Endothelial cell (in vitro differentiated cells): Measurements from ENCODE around the gene RIMS1. TPM values are rescaled to one million over a fixed set of nuclear protein-coding genes. Genes with fewer than 3 reads are reported as not detected.

Experiments
- DNase-seq: peaks from one replicate; pipeline ENCODE4 v3.0.0; 2021; ENCODE audit warnings: low spot score
- H3K27ac Mint-ChIP-seq: one replicate; pipeline ENCODE4 v1.8.0; 2021; ENCODE audit warnings: mixed read lengths, inconsistent platforms; ENCODE audit not compliant: unreplicated experiment
- H3K27me3 Mint-ChIP-seq: one replicate; pipeline ENCODE4 v1.8.0; 2021; ENCODE audit warnings: mild to moderate bottlenecking, moderate library complexity, mixed read lengths, inconsistent platforms; ENCODE audit not compliant: unreplicated experiment
- H3K36me3 Mint-ChIP-seq: one replicate; pipeline ENCODE4 v1.8.0; 2021; ENCODE audit warnings: mild to moderate bottlenecking, low read depth, mixed read lengths, inconsistent platforms; ENCODE audit not compliant: unreplicated experiment
- H3K4me1 Mint-ChIP-seq: one replicate; pipeline ENCODE4 v1.8.0; 2021; ENCODE audit warnings: mild to moderate bottlenecking, mixed read lengths, inconsistent platforms; ENCODE audit not compliant: unreplicated experiment
- H3K4me3 Mint-ChIP-seq: one replicate; pipeline ENCODE4 v1.8.0; 2021; ENCODE audit warnings: mild to moderate bottlenecking, mixed read lengths, inconsistent platforms; ENCODE audit not compliant: unreplicated experiment
- H3K9me3 Mint-ChIP-seq: one replicate; pipeline ENCODE4 v1.8.0; 2021; ENCODE audit warnings: mixed read lengths, inconsistent platforms; ENCODE audit not compliant: unreplicated experiment
- CTCF ChIP-seq: fragments of 200-600 bp; sonication (generic); IDR thresholded peaks from one replicate; pipeline ENCODE4 v1.5.0; 2021; ENCODE audit warnings: antibody characterized with exemption; ENCODE audit not compliant: unreplicated experiment
- total RNA-seq: library from RNA; stranded (reverse); fragmentation: NEBNext Ultra II Directional; extraction: Animal tissue kit (Norgen Biotek cat#: 25700); gene quantifications from one replicate; pipeline ENCODE4 v1.2.1, GENCODE V29; 2021; ENCODE audit not compliant: unreplicated experiment

The RIMS1 gene
- total RNA-seq, 1 donor from 2014 or later, result 1.8 TPM

GRCh38 chr6:72182337-72183246, 296.2 kb downstream of the RIMS1 start:
- Mint-ChIP-seq H3K36me3 (peaks cover 4% of the 10 kb centered on the region), H3K4me3 (peak overlapping the region; percentile 96), H3K27ac (no peak overlapping the region), H3K4me1 (peaks cover 7% of the 10 kb centered on the region), H3K9me3 (no peaks in the 10 kb centered on the region), H3K27me3 (peaks cover 10% of the 10 kb centered on the region)
- peak; percentile 52 for DNase-seq
- no peak for TF ChIP-seq CTCF

GRCh38 chr6:72203983-72204382, 317.6 kb downstream of the RIMS1 start:
- Mint-ChIP-seq H3K27ac (no peak overlapping the region), H3K27me3 (no peaks in the 10 kb centered on the region), H3K4me1 (peaks cover 2% of the 10 kb centered on the region), H3K4me3 (no peak overlapping the region), H3K36me3 (no peaks in the 10 kb centered on the region), H3K9me3 (no peaks in the 10 kb centered on the region)
- DNase-seq, result no peak
- TF ChIP-seq CTCF, result no peak

- TF ChIP-seq CTCF, result no peak
- no peak for DNase-seq
- Mint-ChIP-seq H3K4me3 (no peak overlapping the region), H3K27me3 (no peaks in the 10 kb centered on the region), H3K4me1 (peaks cover 2% of the 10 kb centered on the region), H3K9me3 (no peaks in the 10 kb centered on the region), H3K27ac (no peak overlapping the region), H3K36me3 (no peaks in the 10 kb centered on the region)
Observed at GRCh38 chr6:72205500-72205899, 319.1 kb downstream of the RIMS1 start.

- Mint-ChIP-seq H3K27ac (no peak overlapping the region), H3K4me1 (peaks cover 2% of the 10 kb centered on the region), H3K36me3 (no peaks in the 10 kb centered on the region), H3K4me3 (no peak overlapping the region), H3K27me3 (no peaks in the 10 kb centered on the region), H3K9me3 (no peaks in the 10 kb centered on the region)
- TF ChIP-seq CTCF, result no peak
- DNase-seq, result no peak
Observed at GRCh38 chr6:72206606-72207005, 320.3 kb downstream of the RIMS1 start.

GRCh38 chr6:72212686-72213085, 326.3 kb downstream of the RIMS1 start:
- Mint-ChIP-seq H3K27me3 (no peaks in the 10 kb centered on the region), H3K36me3 (no peaks in the 10 kb centered on the region), H3K9me3 (no peaks in the 10 kb centered on the region), H3K27ac (no peak overlapping the region), H3K4me3 (no peak overlapping the region), H3K4me1 (no peaks in the 10 kb centered on the region)
- DNase-seq, result no peak
- no peak for TF ChIP-seq CTCF
